ENCODE results near the gene SND1. TPM values are rescaled to one million over a fixed set of nuclear protein-coding genes. Genes with fewer than 3 reads are reported as not detected.

The SND1 gene
- total and polyA plus RNA-seq, 4 donors = 59.4 to 214 (median 84.1) TPM

GRCh38 chr7:127618775-127619174 is 33.2 kb upstream of the SND1 start:
- 61% methylated on average over 1 of the region's 1 CpG for WGBS
- TF ChIP-seq JUND (IDR thresholded peaks at IDR 0.05) = no peak
- peaks cover 0 to 14% (median 3%) of the 10 kb centered on the region in 4 donors for H3K27me3 ChIP-seq (ENCODE audit: control insufficient read depth in 4 of 4, insufficient read depth in 4 of 4, low read length in 3 of 4)

DNA sequence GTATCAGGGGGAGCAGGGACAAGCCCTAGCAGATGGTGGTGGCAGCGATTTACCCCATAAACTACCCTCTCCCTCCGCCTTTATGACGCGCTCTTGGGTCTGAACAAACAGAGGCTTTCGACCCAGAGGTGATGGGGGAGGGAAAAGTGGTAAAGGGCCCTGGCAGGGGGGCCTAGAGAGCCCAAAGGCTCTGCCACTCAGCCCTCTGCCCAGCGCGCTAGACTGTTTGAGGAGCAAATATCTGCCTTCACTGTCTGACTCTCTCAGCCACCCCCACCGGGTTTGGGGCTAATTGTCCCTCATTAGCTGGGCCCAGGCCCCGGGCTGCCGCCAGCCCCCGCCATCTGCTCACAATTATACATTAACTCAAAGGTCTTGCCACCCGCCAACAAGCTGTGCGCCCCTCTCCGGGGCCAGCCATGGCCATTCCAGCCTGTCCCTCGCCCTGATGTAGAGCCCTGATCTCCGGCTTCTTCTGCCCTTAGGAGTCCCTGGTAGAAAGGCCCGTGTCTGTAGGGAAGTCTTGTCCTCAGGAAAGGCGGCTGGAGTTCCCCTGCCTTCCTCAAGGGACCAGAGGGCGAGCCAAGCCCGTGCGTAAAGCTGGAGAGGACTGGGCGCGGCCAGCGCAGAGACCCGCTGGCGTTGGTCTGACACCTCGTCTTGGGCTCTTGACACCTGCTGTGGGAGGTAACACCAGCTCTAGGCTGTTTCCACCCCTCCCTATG is 32.2 kb upstream of the SND1 start:
- Histone ChIP-seq H3K4me3 (ENCODE audit: low read depth in 1 of 3, low read length in 3 of 3) (no peak overlapping the region), H3K9me3 (ENCODE audit: control insufficient read depth in 4 of 4, low read length in 3 of 4) (no peaks in the 10 kb centered on the region), H3K27ac (ENCODE audit: low read depth in 1 of 2, low read length in 2 of 2) (no peak overlapping the region), H3K27me3 (ENCODE audit: control insufficient read depth in 4 of 4, insufficient read depth in 4 of 4, low read length in 3 of 4) (peaks cover 0 to 13% (median 3%) of the 10 kb centered on the region in 4 donors), H3K9ac (ENCODE audit: low read depth in 1 of 2, low read length in 2 of 2) (no peak overlapping the region), H3K4me1 (ENCODE audit: control insufficient read depth in 4 of 4, insufficient read depth in 4 of 4, low read length in 3 of 4) (peaks cover 0 to 5% (median 0%) of the 10 kb centered on the region in 4 donors), H3K36me3 (ENCODE audit: control insufficient read depth in 4 of 4, insufficient read depth in 3 of 4, low read depth in 1 of 4, low read length in 3 of 4) (no peaks in the 10 kb centered on the region)
- TF ChIP-seq TAF1 (conservative IDR thresholded peaks at IDR 0.05) (no peak), RXRA (IDR thresholded peaks at IDR 0.05) (no peak), JUND (IDR thresholded peaks at IDR 0.05) (no peak), HNF4G (IDR thresholded peaks at IDR 0.05) (no peak), RAD21 (IDR thresholded peaks at IDR 0.05) (no peak), NR2F2 (IDR thresholded peaks at IDR 0.05) (no peak), GABPA (IDR thresholded peaks at IDR 0.05 in 1 of 2, conservative IDR thresholded peaks at IDR 0.05 in 1 of 2) (no peak), HNF4A (conservative IDR thresholded peaks at IDR 0.05) (no peak), FOXA1 (IDR thresholded peaks at IDR 0.05) (no peak), EGR1 (IDR thresholded peaks at IDR 0.05; ENCODE audit: low read depth in 2 of 2) (no peak), SP1 (IDR thresholded peaks at IDR 0.05) (no peak), ATF3 (IDR thresholded peaks at IDR 0.05) (no peak)
- TF ChIP-seq, protein P1, sequence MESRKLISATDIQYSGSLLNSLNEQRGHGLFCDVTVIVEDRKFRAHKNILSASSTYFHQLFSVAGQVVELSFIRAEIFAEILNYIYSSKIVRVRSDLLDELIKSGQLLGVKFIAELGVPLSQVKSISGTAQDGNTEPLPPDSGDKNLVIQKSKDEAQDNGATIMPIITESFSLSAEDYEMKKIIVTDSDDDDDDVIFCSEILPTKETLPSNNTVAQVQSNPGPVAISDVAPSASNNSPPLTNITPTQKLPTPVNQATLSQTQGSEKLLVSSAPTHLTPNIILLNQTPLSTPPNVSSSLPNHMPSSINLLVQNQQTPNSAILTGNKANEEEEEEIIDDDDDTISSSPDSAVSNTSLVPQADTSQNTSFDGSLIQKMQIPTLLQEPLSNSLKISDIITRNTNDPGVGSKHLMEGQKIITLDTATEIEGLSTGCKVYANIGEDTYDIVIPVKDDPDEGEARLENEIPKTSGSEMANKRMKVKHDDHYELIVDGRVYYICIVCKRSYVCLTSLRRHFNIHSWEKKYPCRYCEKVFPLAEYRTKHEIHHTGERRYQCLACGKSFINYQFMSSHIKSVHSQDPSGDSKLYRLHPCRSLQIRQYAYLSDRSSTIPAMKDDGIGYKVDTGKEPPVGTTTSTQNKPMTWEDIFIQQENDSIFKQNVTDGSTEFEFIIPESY (IDR thresholded peaks at IDR 0.05) = no peak
- no peak for DNase-seq (ENCODE audit: low spot score)
- WGBS = 8% methylated on average over 27 of the region's 27 CpGs

More at GRCh38 chr7:127618775-127619174, 33.2 kb upstream of the SND1 start:
- no peak overlapping the region for H3K9ac ChIP-seq (ENCODE audit: low read depth in 1 of 2, low read length in 2 of 2)
- H3K36me3 ChIP-seq (ENCODE audit: control insufficient read depth in 4 of 4, insufficient read depth in 3 of 4, low read depth in 1 of 4, low read length in 3 of 4) = no peaks in the 10 kb centered on the region
- H3K4me1 ChIP-seq (ENCODE audit: control insufficient read depth in 4 of 4, insufficient read depth in 4 of 4, low read length in 3 of 4) = peaks cover 0 to 5% (median 0%) of the 10 kb centered on the region in 4 donors
- DNase-seq (ENCODE audit: low spot score) = no peak
- H3K4me3 ChIP-seq (ENCODE audit: low read depth in 1 of 3, low read length in 3 of 3) = no peak overlapping the region
- no peak overlapping the region for H3K27ac ChIP-seq (ENCODE audit: low read depth in 1 of 2, low read length in 2 of 2)
- no peaks in the 10 kb centered on the region for H3K9me3 ChIP-seq (ENCODE audit: control insufficient read depth in 4 of 4, low read length in 3 of 4)

GRCh38 chr7:127620406-127621233 is 31.4 kb upstream of the SND1 start:
- Histone ChIP-seq H3K36me3 (ENCODE audit: control insufficient read depth in 4 of 4, insufficient read depth in 3 of 4, low read depth in 1 of 4, low read length in 3 of 4) (no peaks in the 10 kb centered on the region), H3K27ac (ENCODE audit: low read depth in 1 of 2, low read length in 2 of 2) (no peak overlapping the region), H3K4me1 (ENCODE audit: control insufficient read depth in 4 of 4, insufficient read depth in 4 of 4, low read length in 3 of 4) (peaks cover 0 to 5% (median 0%) of the 10 kb centered on the region in 4 donors), H3K9ac (ENCODE audit: low read depth in 1 of 2, low read length in 2 of 2) (no peak overlapping the region), H3K4me3 (ENCODE audit: low read depth in 1 of 3, low read length in 3 of 3) (no peak overlapping the region), H3K27me3 (ENCODE audit: control insufficient read depth in 4 of 4, insufficient read depth in 4 of 4, low read length in 3 of 4) (peaks cover 0 to 7% (median 3%) of the 10 kb centered on the region in 4 donors), H3K9me3 (ENCODE audit: control insufficient read depth in 4 of 4, low read length in 3 of 4) (no peaks in the 10 kb centered on the region)
- DNase-seq (ENCODE audit: low spot score) = no peak
- WGBS = 5% methylated on average over 24 of the region's 24 CpGs
- TF ChIP-seq GABPA (IDR thresholded peaks at IDR 0.05 in 1 of 2, conservative IDR thresholded peaks at IDR 0.05 in 1 of 2) = no peak
- TF ChIP-seq FOXA1 (IDR thresholded peaks at IDR 0.05) = no peak
- no peak for TF ChIP-seq RXRA (IDR thresholded peaks at IDR 0.05)
- no peak for TF ChIP-seq NR2F2 (IDR thresholded peaks at IDR 0.05)
- TF ChIP-seq TAF1 (conservative IDR thresholded peaks at IDR 0.05) = no peak

Measured in liver (tissue), 9 donors.